DMS53 treated with DMSO at 0.1 percent for 48 hours (cell line): ENCODE results near the gene RHEB.
A peak's percentile ranks its signal among the peaks of the same experiment; 100 is the strongest.

Experiments
- DNase-seq: peaks from one replicate; lab custom pipeline; 2025; ENCODE audit not compliant: unreplicated experiment; lab: John Stamatoyannopoulos, UW

RHEB gene

DNA sequence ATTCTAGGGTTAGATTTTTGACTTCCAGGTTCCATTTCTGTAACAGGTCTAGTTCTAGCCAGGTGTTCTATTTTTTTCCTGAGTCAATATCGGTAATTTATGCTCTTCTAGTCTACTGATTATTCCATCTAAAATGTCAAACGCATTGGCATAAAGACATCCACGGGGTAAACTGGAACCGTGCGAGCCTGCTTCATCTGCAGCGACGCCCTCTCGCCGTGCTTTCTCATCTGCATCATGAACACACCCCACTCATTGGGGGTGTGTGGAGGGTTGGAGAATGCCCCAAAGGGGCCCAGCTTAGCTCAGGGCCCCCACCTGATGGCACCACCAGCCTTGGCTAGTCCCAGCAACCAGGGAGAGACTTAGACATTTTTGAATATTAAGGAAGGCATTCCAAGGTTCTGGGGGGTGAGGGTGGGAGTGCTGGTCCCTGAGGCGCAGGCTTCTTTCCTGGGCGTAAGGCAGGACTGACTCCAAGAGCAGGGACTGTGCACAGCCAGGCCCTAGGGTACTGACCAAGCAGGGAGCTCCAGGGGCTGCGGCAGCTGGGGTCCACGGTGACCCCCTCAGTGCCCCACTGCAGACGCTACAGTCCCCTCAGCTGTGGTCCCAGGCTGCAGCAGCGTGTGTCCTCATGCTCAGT, 66.9 kb downstream of the RHEB start:
- no peak for DNase-seq

- no peak for DNase-seq
These were observed 67.8 kb downstream of the RHEB start for GRCh38 chr7:151451626-151452571.

- no peak for DNase-seq
These were observed 68.5 kb downstream of the RHEB start for GRCh38 chr7:151451156-151451555.

DNA sequence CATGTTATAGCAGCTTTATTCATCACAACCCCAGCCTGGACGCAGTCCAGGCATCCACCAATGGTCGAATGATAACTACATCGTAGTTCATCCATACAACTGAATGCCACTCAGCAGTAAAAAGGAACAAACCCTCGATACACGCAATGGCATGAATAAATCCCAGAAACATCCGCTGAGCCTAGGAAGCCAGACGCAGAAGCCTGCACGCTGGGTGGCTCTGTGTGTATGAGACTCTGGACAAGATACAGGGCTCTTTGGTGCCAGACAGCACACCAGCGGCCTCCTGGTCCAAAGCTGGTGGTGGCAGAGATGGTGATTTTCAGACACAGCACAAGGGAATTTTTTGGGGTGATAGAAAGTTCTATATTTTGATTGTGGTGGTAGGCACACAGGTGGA, 69.7 kb downstream of the RHEB start:
- DNase-seq, result no peak

DNA sequence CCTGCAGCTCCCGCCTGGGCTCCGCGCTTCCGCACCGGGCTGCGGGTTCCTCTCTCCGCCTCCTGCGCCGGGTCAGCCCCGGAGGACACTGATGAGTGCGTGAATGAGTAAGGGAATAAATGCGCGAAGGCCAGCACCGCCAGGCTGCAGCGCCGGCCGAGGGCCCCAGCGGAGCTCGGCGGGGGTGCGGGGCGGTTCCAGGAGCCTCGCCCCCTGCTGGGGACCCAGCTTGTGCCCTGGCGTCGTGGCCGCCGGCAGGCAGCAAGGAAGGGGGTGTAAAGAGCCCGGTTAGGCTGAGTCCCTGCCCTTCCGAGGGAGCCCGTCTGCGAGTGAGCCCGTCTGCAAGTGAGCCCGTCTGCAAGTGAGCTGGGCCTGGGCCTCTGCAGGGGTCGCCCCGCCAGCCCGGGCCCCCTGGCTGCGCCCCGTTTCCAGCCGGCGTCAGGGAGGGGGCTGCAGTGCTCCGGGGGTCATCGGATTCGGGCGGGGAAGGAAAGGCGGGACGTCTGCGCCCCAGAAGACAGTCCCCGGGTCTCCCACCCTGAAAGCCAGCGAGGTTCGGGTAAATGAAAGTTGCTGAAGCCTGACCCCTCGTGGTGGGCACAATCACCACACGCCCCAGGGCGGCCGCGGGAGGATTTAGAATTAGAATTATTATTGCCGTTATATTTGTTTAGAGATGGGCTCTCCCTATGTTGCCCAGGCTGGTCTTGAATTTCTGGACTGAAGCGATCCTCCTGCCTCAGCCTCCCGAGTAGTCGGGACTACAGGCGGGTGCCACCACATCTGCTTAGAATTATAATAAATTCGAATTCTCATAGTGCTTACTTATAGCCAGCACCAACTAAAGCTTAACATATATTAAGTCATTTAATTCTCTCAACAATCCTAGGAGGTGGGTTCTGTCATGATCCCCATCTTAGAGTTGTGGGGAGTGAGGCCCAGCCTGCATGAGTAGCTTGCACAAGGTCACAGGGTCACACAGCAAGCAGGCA, 71.1 kb downstream of the RHEB start:
- peak; percentile 41 for DNase-seq

DNA sequence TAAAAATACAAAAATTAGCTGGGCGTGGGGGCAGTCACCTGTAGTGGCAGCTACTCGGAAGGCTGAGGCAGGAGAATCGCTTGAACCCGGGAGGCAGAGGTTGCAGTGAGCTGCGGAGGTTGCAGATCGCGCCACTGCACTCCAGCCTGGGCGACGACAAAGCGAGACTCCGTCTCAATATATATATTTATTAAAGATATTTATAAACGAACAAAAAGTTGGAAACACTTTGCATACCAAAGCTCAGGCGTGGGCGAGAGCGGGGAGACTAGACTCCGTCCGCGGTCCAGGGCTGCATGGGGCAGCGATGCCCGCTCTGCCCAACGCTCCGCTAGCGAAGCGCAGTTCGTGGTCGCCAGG, 71.8 kb downstream of the RHEB start:
- DNase-seq, result no peak

DNA sequence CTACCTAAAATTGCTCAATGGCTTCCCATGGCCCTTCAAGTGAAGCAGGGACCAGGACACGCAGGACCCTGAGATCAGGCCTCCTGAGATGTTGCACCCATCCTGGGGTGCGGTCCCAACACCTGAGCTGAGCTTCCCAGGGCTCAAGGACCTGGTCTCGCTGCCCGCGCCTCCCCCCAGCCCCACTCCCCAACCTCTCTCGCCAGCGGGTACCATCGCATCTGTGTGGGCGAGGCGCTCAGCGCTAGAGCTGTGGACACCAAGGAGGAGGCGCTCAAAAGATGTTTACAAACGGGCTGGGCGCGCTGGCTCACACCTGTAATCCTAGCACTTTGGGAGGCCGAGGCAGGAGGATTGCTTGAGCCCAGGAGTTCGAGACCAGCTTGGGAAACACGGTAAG, 72.4 kb downstream of the RHEB start:
- no peak for DNase-seq

DNA sequence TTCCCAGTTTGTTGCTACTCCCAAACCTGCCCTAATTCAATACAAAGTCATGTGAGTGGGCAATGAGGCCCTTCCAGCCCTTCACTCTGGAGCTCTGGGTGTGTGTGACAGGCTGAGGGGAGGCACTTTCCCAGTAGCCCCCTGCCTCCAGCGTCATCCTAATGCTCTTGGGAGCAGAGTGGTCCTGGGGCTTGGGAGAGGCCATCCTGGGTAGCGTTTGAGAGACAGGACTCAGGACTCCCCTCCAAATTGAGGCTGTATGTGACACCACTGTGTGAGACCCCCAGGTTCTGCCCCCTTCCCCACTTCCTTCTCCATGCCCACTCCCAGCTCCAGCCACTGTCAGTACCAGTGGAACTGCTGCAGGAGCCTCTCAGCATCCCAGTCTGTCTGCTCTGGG, 73.3 kb downstream of the RHEB start:
- DNase-seq, result no peak

DNA sequence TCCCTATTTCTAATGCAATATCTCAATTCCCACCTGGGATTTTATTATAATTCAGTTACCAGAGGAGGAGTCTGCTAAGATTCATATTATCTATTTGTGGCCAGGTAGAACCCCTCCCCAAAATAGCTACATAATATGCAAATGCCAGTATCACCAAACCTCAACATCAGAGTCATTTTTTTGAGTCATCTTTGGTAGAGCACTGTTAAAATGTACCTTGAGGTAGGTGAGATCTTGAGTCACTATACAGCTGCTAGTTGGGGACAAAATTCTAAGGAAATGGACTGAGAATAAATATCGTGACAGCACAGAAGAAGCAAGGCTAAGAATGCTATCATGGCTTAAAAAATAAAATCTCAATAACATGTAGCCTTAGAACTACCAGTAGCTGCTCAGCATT, 75.1 kb downstream of the RHEB start:
- no peak for DNase-seq

DNA sequence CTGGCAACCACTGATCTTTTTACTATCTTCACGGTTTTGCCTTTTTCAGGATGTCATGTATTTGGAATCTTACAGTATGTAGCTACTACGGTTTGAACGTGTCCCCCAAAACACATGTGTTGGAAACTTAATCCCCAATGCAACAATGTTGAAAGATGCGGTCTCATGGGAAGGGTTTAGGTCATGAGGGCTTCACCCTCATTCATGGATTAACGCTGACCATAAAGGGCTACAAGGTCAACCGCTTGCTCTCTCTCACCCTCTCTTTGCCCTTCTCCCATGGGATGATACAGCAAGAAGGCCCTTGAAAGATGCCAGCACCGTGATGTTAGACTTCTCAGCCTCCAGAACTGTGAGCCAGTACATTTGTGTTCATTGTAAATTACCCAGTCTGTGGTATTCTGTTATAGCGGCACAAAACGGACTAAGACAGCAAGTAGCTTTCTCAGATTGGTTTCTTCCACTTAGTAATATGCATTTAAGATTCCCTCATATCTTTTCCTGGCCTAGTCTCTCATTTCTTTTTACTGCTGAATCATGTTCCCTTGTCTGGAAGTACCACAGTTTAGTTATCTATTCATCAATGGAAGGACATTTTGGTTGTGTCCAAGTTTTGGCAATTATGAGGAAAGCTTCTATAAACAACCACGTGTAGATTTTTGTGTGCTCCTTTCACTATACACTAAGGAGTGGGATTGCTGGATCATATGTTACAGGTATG, 76.8 kb downstream of the RHEB start:
- DNase-seq, result no peak

DNA sequence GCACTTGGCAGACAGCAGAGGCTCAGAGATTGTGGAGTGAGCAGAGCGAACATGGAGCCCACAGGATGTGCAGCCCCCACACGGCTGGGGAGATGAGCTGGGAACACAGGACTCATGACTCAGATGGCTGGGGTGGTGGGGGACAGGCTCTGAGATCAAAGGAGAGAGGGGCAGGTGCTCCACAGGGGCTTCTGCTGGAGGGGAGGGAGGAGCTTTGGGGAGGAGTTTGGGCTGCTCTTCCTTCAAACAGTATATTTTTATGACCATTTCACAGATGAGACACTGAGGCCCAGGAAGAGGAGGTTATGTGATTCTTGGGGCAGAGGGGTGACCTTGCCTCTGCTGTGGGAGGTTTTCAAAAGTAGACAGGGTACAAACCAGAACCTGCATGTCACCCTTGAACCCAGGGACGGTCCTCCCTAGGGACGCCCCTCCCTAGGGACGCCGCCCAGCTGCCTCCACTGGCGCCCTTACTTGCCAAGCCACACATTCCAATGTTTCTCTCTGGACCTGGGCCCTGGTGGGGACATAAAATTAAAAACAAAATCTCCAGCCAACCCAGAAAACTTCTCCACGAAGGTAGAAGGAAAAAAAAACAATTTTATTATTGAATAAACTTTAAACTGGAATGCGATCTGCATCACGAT, 78.8 kb downstream of the RHEB start:
- DNase-seq, result no peak

GRCh38 chr7:151439855-151440798, 79.6 kb downstream of the RHEB start, which contains the start of gene CRYGN:
CRYGN (minus strand) TSS chr7:151440141; CDS start chr7:151439917, 224 bp downstream.
- DNase-seq, result no peak

- DNase-seq, result no peak
These were observed 80.7 kb downstream of the RHEB start for GRCh38 chr7:151438864-151439601.

DNA sequence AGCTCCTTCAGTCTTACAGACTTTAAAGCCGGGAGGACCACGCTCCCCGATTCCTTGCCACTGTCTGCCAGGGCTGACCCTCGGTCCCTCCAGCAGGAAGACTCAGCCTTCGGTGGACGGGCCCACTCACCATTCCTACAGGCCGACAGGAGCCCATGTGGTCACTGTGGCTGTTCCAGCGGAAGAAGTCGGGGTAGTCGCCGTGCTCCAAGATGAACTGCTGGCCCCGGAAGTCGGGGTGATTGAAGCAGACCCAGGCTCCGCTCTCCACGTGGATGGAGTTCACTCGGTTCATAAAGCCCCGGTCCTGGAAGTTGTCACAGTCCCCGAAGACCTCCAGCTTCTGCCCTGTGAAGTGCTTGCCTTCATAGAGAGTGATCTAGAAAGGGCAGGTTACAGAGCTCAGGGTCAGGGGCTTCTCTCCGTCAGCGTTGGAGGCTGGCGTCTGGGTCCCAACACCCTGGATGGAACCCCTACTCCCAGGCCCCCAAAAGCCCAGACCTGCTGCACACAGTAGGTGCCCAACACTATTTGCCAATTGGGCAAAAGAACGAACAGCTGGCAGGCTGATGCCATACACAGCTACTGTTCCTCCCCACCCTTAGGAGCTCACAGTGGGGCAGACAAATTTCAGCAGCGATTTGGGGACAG, 81.7 kb downstream of the RHEB start:
- no peak for DNase-seq

DNA sequence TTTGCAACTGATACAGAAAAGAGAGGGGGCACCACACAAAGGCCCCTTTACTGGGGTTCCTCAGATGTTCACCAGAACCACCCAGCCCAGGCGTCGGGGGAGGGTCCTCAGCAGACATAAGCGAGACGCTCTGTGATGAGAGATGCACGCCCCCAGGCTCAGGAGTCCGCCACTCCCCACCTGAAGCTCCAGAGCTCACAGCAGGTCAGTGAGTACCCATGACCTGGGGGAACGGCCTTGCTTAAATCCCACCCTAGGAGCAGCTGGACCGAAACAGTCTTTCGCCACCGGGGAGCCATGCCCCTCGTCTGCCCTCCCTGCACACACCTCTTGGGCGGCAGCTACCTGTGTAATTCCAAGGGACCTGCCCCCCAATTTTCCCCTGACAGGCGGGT, 82.5 kb downstream of the RHEB start:
- DNase-seq, result no peak

DNA sequence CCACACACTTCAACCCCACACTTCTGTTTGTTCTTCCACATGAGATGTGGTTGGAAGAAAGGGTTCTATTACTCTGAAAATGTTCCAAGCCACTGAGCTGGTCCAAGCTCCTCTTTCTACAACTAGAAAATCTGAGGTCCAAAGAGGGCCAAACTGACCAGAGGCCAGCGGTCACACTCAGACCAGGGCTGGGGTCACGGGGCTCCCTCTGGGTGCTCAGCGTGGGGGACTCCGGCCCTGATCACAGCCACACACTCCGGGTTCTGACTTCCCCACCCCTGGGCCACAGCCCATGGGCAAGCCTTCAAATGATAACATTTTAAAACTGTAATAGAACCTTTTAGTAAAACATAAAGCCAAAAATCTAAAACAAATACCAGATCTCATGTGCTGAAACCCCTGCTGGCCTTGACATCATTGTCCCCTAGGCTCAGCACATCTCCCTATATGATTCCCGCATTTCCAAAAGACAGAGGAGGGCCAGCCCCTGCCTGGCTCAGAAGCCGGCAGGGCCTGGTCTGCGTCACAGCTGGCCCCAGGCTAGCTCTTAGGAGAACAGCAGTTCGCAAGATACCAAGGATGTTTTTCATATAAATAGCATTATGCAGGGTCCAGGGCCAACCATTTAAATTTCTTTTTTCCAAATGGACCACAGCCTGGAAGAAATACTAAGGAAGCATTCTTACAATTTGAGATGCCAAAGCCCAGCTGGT, 83.1 kb downstream of the RHEB start:
- DNase-seq, result no peak

- DNase-seq, result no peak
These were observed 83.7 kb downstream of the RHEB start for GRCh38 chr7:151435971-151436370.
